HEK293 (cell line): ENCODE results near the gene EPAS1.

ENCODE experiments used
- CTCF ChIA-PET: fragments of 350-600 bp; formaldehyde crosslinking; extraction: SDS; loops from one replicate; lab custom pipeline; 2021; ENCODE audit warnings: antibody characterized with exemption; lab: Yijun Ruan, JAX
- POLR2A ChIA-PET: fragments of 300-600 bp; formaldehyde crosslinking; extraction: SDS; loops from one replicate; lab custom pipeline; 2020; ENCODE audit warnings: antibody characterized with exemption, inconsistent platforms; lab: Yijun Ruan, JAX
- H3K27ac ChIP-seq: fragments of 200-500 bp; sonication (Bioruptor generic); 2 replicates; pipeline ENCODE4 v1.5.1; 2014; ENCODE audit warnings: low read depth, low read length, control low read depth, inconsistent platforms; ENCODE audit errors: extremely low read depth
- H3K36me3 ChIP-seq, 2 experiments: fragments of 200-500 bp in 1 of 2; sonication (Bioruptor generic) in 1 of 2; 1 replicate in 1 of 2; 2 replicates in 1 of 2; pipeline ENCODE4 v1.5.1; 2014 to 2017; ENCODE audit warnings: inconsistent platforms in 2 of 2, low read length in 2 of 2; ENCODE audit not compliant: control insufficient read depth in 2 of 2, insufficient read depth in 1 of 2
- H3K4me1 ChIP-seq: fragments of 200-500 bp; sonication (Bioruptor generic); 2 replicates; pipeline ENCODE4 v1.5.1; 2014; ENCODE audit warnings: mild to moderate bottlenecking, low read length, inconsistent platforms; ENCODE audit not compliant: control insufficient read depth, insufficient read depth
- H3K4me3 ChIP-seq: 2 replicates; pipeline ENCODE4 v1.5.1; 2011; ENCODE audit warnings: low read depth, mild to moderate bottlenecking, control low read depth, low read length, moderate library complexity
- H3K9me3 ChIP-seq: fragments of 200-500 bp; sonication (Bioruptor generic); 2 replicates; pipeline ENCODE4 v1.5.1; 2014; ENCODE audit warnings: low read depth, low read length, inconsistent platforms; ENCODE audit not compliant: control insufficient read depth, insufficient read depth
- KLF17 ChIP-seq: fragments of 450-650 bp; formaldehyde crosslinking; IDR thresholded peaks from 2 replicates; pipeline ENCODE4 v1.5.1; 2016; ENCODE audit warnings: missing biosample characterization, missing genetic modification characterization
- MEIS1 ChIP-seq: sonication (generic); formaldehyde crosslinking; IDR thresholded peaks from 2 replicates; pipeline ENCODE4 v1.8.1; 2022; ENCODE audit warnings: missing genetic modification reagents, mild to moderate bottlenecking, borderline replicate concordance
- PBX3 ChIP-seq: sonication (generic); formaldehyde crosslinking; IDR thresholded peaks from 2 replicates; pipeline ENCODE4 v1.8.1; 2022; ENCODE audit warnings: mild to moderate bottlenecking, moderate library complexity, missing genetic modification reagents
- SALL2 ChIP-seq: fragments of 450-650 bp; formaldehyde crosslinking; IDR thresholded peaks from 2 replicates; pipeline ENCODE4 v1.5.0; 2017; ENCODE audit warnings: missing biosample characterization, mild to moderate bottlenecking, missing genetic modification characterization, borderline replicate concordance
- SP7 ChIP-seq: fragments of 450-650 bp; formaldehyde crosslinking; IDR thresholded peaks from 2 replicates; pipeline ENCODE4 v1.5.1; 2016; ENCODE audit warnings: missing biosample characterization, missing genetic modification characterization
- ZBTB1 ChIP-seq: fragments of 450-650 bp; formaldehyde crosslinking; IDR thresholded peaks from 2 replicates; pipeline ENCODE4 v1.5.1; 2016; ENCODE audit warnings: missing biosample characterization, missing genetic modification characterization
- ZBTB6 ChIP-seq: fragments of 450-650 bp; formaldehyde crosslinking; IDR thresholded peaks from 2 replicates; pipeline ENCODE4 v1.5.1; 2017; ENCODE audit warnings: missing biosample characterization, missing genetic modification characterization
- ZFP69B ChIP-seq: fragments of 450-650 bp; formaldehyde crosslinking; IDR thresholded peaks from 2 replicates; pipeline ENCODE4 v1.5.1; 2016; ENCODE audit warnings: missing biosample characterization, missing genetic modification characterization
- ZNF148 ChIP-seq: fragments of 450-650 bp; formaldehyde crosslinking; IDR thresholded peaks from 2 replicates; pipeline ENCODE4 v1.5.0; 2017; ENCODE audit warnings: missing biosample characterization, missing genetic modification characterization, borderline replicate concordance
- ZNF169 ChIP-seq: fragments of 450-650 bp; formaldehyde crosslinking; IDR thresholded peaks from 2 replicates; pipeline ENCODE4 v1.5.1; 2016; ENCODE audit warnings: missing biosample characterization, missing genetic modification characterization
- ZNF184 ChIP-seq: fragments of 450-650 bp; IDR thresholded peaks from 2 replicates; pipeline ENCODE4 v1.5.1; 2018; ENCODE audit warnings: missing biosample characterization, mild to moderate bottlenecking, missing genetic modification characterization
- ZNF211 ChIP-seq: fragments of 450-650 bp; formaldehyde crosslinking; IDR thresholded peaks from 2 replicates; pipeline ENCODE4 v1.5.1; 2016; ENCODE audit warnings: low read depth, missing biosample characterization, missing genetic modification characterization
- ZNF280D ChIP-seq: fragments of 450-650 bp; formaldehyde crosslinking; IDR thresholded peaks from 2 replicates; pipeline ENCODE4 v1.5.1; 2016; ENCODE audit warnings: missing biosample characterization, missing genetic modification characterization
- ZNF391 ChIP-seq: fragments of 450-650 bp; formaldehyde crosslinking; IDR thresholded peaks from 2 replicates; pipeline ENCODE4 v1.5.1; 2016; ENCODE audit warnings: low read depth, missing biosample characterization, missing genetic modification characterization, borderline replicate concordance
- ZNF433 ChIP-seq: fragments of 450-650 bp; formaldehyde crosslinking; IDR thresholded peaks from 2 replicates; pipeline ENCODE4 v1.5.1; 2016; ENCODE audit warnings: missing biosample characterization, missing genetic modification characterization, low read depth
- ZNF449 ChIP-seq: fragments of 450-650 bp; formaldehyde crosslinking; IDR thresholded peaks from 2 replicates; pipeline ENCODE4 v1.5.1; 2017; ENCODE audit warnings: missing biosample characterization, mild to moderate bottlenecking, missing genetic modification characterization, moderate library complexity
- ZNF488 ChIP-seq: fragments of 450-650 bp; formaldehyde crosslinking; IDR thresholded peaks from 2 replicates; pipeline ENCODE4 v1.5.1; 2016; ENCODE audit warnings: missing biosample characterization, missing genetic modification characterization
- ZNF654 ChIP-seq: fragments of 450-650 bp; formaldehyde crosslinking; IDR thresholded peaks from 2 replicates; pipeline ENCODE4 v1.5.1; 2016; ENCODE audit warnings: low read depth, missing biosample characterization, missing genetic modification characterization
- ZNF658 ChIP-seq: fragments of 450-650 bp; formaldehyde crosslinking; IDR thresholded peaks from 2 replicates; pipeline ENCODE4; 2016; ENCODE audit warnings: missing biosample characterization, missing genetic modification characterization
- ZNF692 ChIP-seq: fragments of 450-650 bp; formaldehyde crosslinking; IDR thresholded peaks from 2 replicates; pipeline ENCODE4 v1.5.1; 2016; ENCODE audit warnings: missing biosample characterization, missing genetic modification characterization
- ZNF707 ChIP-seq: fragments of 450-650 bp; formaldehyde crosslinking; IDR thresholded peaks from 2 replicates; pipeline ENCODE4 v1.5.1; 2016; ENCODE audit warnings: missing biosample characterization, missing genetic modification characterization

EPAS1 gene

GRCh38 chr2:46266134-46266533 lies 31.1 kb upstream of the EPAS1 start:
- Histone ChIP-seq H3K27ac (no peak overlapping the region), H3K36me3 (no peaks in the 10 kb centered on the region), H3K4me3 (no peak overlapping the region), H3K9me3 (no peaks in the 10 kb centered on the region)
- POLR2A ChIA-PET, result no interaction called here
- TF ChIP-seq ZNF391 (tag by site-specific recombination) (no peak), ZNF488 (tag by site-specific recombination) (no peak), ZBTB1 (tag by site-specific recombination) (no peak), ZNF148 (tag by site-specific recombination) (no peak), ZNF707 (no peak), PBX3 (no peak)
- TF ChIP-seq, all 188 proteins: peak for 0
- CTCF ChIA-PET, result no interaction called here
- H3K4me1 ChIP-seq, result no peaks in the 10 kb centered on the region

GRCh38 chr2:46267616-46268015 lies 29.6 kb upstream of the EPAS1 start:
- H3K4me3 ChIP-seq, result no peak overlapping the region
- TF ChIP-seq KLF17 (tag by site-specific recombination) (no peak), ZNF658 (tag by site-specific recombination) (no peak), SP7 (tag by site-specific recombination) (no peak), ZNF211 (tag by site-specific recombination) (no peak), SALL2 (no peak), ZNF654 (tag by site-specific recombination) (no peak), ZNF280D (tag by site-specific recombination) (no peak), ZNF692 (tag by site-specific recombination) (no peak), MEIS1 (CRISPR knock-in tag) (no peak), ZNF449 (tag by site-specific recombination) (no peak), ZNF433 (tag by site-specific recombination) (no peak), ZNF169 (tag by site-specific recombination) (no peak), ZNF184 (tag by site-specific recombination) (no peak), ZBTB6 (tag by site-specific recombination) (no peak), ZFP69B (tag by site-specific recombination) (no peak)
- ChIA-PET CTCF (interaction anchor here (0.6 kb wide), 1 partner anchor 16 kb away, joined by 6 read pairs; no protein-coding TSS in a partner anchor), POLR2A (no interaction called here)
- H3K9me3 ChIP-seq, result no peaks in the 10 kb centered on the region
- H3K36me3 ChIP-seq, result no peaks in the 10 kb centered on the region
- H3K4me1 ChIP-seq, result no peaks in the 10 kb centered on the region
- H3K27ac ChIP-seq, result no peak overlapping the region
